ENCODE results near the gene CACNA2D3.

CACNA2D3 gene

GRCh38 chr3:54518011-54518675 lies 395.8 kb downstream of the CACNA2D3 start:
- H3K27me3 ChIP-seq (ENCODE audit: control insufficient read depth, insufficient read depth, low read length): no peaks in the 10 kb centered on the region
- no peaks in the 10 kb centered on the region for H3K9me3 ChIP-seq (ENCODE audit: control insufficient read depth, low read length)
- H3K9ac ChIP-seq: no peak overlapping the region
- H3K36me3 ChIP-seq (ENCODE audit: control insufficient read depth, insufficient read depth, low read length): no peaks in the 10 kb centered on the region
- no peak overlapping the region for H3K4me2 ChIP-seq (ENCODE audit: low read length)
- no peak overlapping the region for H2AFZ ChIP-seq
- no peaks in the 10 kb centered on the region for H3K79me2 ChIP-seq
- no peaks in the 10 kb centered on the region for H3K4me1 ChIP-seq
- H3K27ac ChIP-seq: no peak overlapping the region
- TF ChIP-seq, protein P1, sequence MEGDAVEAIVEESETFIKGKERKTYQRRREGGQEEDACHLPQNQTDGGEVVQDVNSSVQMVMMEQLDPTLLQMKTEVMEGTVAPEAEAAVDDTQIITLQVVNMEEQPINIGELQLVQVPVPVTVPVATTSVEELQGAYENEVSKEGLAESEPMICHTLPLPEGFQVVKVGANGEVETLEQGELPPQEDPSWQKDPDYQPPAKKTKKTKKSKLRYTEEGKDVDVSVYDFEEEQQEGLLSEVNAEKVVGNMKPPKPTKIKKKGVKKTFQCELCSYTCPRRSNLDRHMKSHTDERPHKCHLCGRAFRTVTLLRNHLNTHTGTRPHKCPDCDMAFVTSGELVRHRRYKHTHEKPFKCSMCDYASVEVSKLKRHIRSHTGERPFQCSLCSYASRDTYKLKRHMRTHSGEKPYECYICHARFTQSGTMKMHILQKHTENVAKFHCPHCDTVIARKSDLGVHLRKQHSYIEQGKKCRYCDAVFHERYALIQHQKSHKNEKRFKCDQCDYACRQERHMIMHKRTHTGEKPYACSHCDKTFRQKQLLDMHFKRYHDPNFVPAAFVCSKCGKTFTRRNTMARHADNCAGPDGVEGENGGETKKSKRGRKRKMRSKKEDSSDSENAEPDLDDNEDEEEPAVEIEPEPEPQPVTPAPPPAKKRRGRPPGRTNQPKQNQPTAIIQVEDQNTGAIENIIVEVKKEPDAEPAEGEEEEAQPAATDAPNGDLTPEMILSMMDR (IDR thresholded peaks at IDR 0.05): no peak
- no peak overlapping the region for H3K4me3 ChIP-seq (ENCODE audit: low read depth, low read length)

DNA sequence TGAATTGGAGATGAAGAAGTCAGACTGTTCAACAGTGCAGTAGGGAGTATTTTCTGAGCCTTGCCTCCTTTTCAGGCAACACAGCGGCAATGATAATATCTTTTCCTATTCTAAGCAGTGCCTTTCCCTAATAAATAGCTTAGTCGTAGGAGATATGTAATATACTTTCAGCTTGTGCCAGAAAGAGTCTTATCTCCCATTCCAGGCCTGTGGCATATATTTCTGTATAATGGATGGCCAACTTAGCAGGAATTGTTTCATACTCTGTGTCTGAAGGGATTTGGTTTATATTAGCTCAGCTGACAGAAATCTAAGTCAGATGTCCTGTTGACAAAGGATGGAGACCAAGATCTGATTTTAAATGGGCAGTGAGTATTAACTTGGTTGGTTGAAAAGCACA lies 397.1 kb downstream of the CACNA2D3 start:
- no peak overlapping the region for H2AFZ ChIP-seq
- no peaks in the 10 kb centered on the region for H3K4me1 ChIP-seq
- TF ChIP-seq, protein P1 (IDR thresholded peaks at IDR 0.05): no peak
- H3K4me2 ChIP-seq (ENCODE audit: low read length): no peak overlapping the region
- H3K27me3 ChIP-seq (ENCODE audit: control insufficient read depth, insufficient read depth, low read length): no peaks in the 10 kb centered on the region
- H3K79me2 ChIP-seq: no peaks in the 10 kb centered on the region
- H3K9ac ChIP-seq: no peak overlapping the region
- H3K9me3 ChIP-seq (ENCODE audit: control insufficient read depth, low read length): no peaks in the 10 kb centered on the region
- H3K4me3 ChIP-seq (ENCODE audit: low read depth, low read length): no peak overlapping the region
- H3K36me3 ChIP-seq (ENCODE audit: control insufficient read depth, insufficient read depth, low read length): no peaks in the 10 kb centered on the region
- H3K27ac ChIP-seq: no peak overlapping the region

- H3K4me1 ChIP-seq: no peaks in the 10 kb centered on the region
- no peak overlapping the region for H3K27ac ChIP-seq
- TF ChIP-seq, protein P1 (IDR thresholded peaks at IDR 0.05): no peak
- H3K27me3 ChIP-seq (ENCODE audit: control insufficient read depth, insufficient read depth, low read length): no peaks in the 10 kb centered on the region
- no peak overlapping the region for H3K4me3 ChIP-seq (ENCODE audit: low read depth, low read length)
- H3K9ac ChIP-seq: no peak overlapping the region
- H2AFZ ChIP-seq: no peak overlapping the region
- H3K79me2 ChIP-seq: no peaks in the 10 kb centered on the region
- H3K36me3 ChIP-seq (ENCODE audit: control insufficient read depth, insufficient read depth, low read length): no peaks in the 10 kb centered on the region
- no peaks in the 10 kb centered on the region for H3K9me3 ChIP-seq (ENCODE audit: control insufficient read depth, low read length)
- no peak overlapping the region for H3K4me2 ChIP-seq (ENCODE audit: low read length)
Observed at GRCh38 chr3:54520060-54520459, 397.7 kb downstream of the CACNA2D3 start.

GRCh38 chr3:54527521-54527920 lies 405.2 kb downstream of the CACNA2D3 start:
- Histone ChIP-seq H3K4me1 (no peaks in the 10 kb centered on the region), H3K9me3 (ENCODE audit: control insufficient read depth, low read length) (no peaks in the 10 kb centered on the region), H2AFZ (no peak overlapping the region), H3K4me2 (ENCODE audit: low read length) (no peak overlapping the region), H3K27me3 (ENCODE audit: control insufficient read depth, insufficient read depth, low read length) (no peaks in the 10 kb centered on the region), H3K9ac (no peak overlapping the region), H3K36me3 (ENCODE audit: control insufficient read depth, insufficient read depth, low read length) (no peaks in the 10 kb centered on the region), H3K27ac (no peak overlapping the region), H3K79me2 (no peaks in the 10 kb centered on the region), H3K4me3 (ENCODE audit: low read depth, low read length) (no peak overlapping the region)
- TF ChIP-seq, protein P1 (IDR thresholded peaks at IDR 0.05): no peak

- H3K4me1 ChIP-seq: no peaks in the 10 kb centered on the region
- TF ChIP-seq, protein P1 (IDR thresholded peaks at IDR 0.05): no peak
- H3K79me2 ChIP-seq: no peaks in the 10 kb centered on the region
- no peak overlapping the region for H3K27ac ChIP-seq
- H3K27me3 ChIP-seq (ENCODE audit: control insufficient read depth, insufficient read depth, low read length): no peaks in the 10 kb centered on the region
- no peak overlapping the region for H3K9ac ChIP-seq
- H3K36me3 ChIP-seq (ENCODE audit: control insufficient read depth, insufficient read depth, low read length): no peaks in the 10 kb centered on the region
- H3K4me2 ChIP-seq (ENCODE audit: low read length): no peak overlapping the region
- no peak overlapping the region for H3K4me3 ChIP-seq (ENCODE audit: low read depth, low read length)
- H3K9me3 ChIP-seq (ENCODE audit: control insufficient read depth, low read length): no peaks in the 10 kb centered on the region
- H2AFZ ChIP-seq: no peak overlapping the region
Observed at GRCh38 chr3:54527953-54528352, 405.6 kb downstream of the CACNA2D3 start.

All from parathyroid adenoma (tissue), 2 donors.